NCI-H146 treated with DMSO at 0.1 percent for 48 hours (cell line): ENCODE measurements around the gene SIRPA.
"Not testable (repeated sequence)": the region's sequence is repeated elsewhere in the genome, so short reads cannot be mapped to it uniquely, and the experiment has no call there.

ENCODE experiments used
- DNase-seq: peaks from one replicate; lab custom pipeline; 2025; ENCODE audit not compliant: unreplicated experiment; lab: John Stamatoyannopoulos, UW

The SIRPA gene

GRCh38 chr20:1906361-1907051 is 11.3 kb downstream of the SIRPA start:
- no peak for DNase-seq

GRCh38 chr20:1907586-1907985 is 12.4 kb downstream of the SIRPA start:
- DNase-seq = no peak

- no peak for DNase-seq
Measured at GRCh38 chr20:1908191-1908590, 13.0 kb downstream of the SIRPA start.

DNA sequence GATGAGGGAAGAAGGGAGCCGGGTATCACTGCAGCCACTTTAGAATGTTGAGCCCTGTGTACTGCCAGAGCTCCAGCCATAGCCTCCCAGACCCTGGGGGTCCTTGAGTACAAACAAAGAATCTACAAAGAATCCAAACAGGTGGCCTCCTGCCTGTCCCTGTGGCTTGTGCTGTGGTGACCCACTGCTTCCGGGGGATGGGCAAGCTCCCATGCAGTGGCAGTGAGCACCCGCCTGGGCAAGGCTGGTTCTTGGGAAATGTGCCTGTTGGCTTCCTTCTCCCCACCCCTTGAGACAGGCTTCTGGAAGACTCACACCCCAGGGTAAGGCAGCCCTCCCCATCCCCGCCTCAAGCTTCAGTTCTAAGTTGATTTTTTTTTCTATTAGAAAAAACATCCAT is 13.9 kb downstream of the SIRPA start:
- no peak for DNase-seq

- DNase-seq = no peak
Measured at GRCh38 chr20:1911536-1911935, 16.3 kb downstream of the SIRPA start.

GRCh38 chr20:1912053-1912452 is 16.8 kb downstream of the SIRPA start:
- DNase-seq = no peak

DNA sequence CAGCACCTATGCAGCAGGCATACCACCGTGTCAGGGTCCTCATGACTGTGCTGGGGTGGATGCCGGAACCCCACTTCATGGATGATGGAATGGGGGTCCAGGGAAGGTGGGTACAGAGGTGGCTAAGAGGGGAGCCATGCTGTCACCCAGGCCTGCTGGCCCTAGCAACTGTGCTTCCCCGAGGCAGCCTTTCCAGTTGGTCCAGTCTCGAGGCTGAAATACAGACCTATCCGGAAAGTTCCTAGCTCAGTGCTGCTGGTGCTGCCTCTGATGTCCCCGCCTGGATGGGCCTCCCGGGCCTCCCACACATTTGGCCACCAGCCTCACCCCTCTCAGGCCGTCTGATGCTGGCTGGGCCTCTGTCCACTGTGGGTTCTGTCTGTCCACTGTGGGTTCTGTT is 17.4 kb downstream of the SIRPA start:
- no peak for DNase-seq

DNA sequence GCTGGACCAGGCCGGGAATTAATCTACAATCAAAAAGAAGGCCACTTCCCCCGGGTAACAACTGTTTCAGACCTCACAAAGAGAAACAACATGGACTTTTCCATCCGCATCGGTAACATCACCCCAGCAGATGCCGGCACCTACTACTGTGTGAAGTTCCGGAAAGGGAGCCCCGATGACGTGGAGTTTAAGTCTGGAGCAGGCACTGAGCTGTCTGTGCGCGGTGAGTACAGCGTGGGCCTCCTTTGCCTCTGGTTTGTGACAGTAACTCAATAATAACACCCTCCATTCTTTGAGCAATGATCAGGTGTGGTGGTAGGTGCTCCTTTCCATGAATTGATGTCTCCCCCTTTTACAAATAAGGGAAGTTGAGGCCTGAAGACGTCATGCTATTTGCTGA is 20.0 kb downstream of the SIRPA start:
- DNase-seq = not testable (repeated sequence)

DNA sequence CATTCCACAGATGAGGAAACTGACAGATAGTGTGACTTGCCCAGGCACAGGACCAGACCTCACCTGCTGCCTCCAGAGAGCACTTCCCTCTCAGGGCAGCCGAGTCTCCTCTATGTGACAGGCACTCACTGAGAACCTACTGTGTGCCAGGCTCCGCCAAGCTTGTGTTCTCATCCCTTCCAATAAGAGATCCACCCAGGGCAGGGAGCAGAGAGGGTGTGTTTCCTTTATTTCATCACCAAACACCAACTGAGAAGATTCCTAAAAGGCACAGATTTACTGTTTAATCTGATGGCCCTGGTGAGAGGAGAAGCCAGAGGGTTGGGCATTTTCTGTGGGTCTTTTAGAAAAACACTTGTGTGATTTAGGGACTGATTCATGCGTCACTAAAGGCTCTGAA is 20.5 kb downstream of the SIRPA start:
- DNase-seq = no peak

- no peak for DNase-seq
Measured at GRCh38 chr20:1917786-1918185, 22.6 kb downstream of the SIRPA start.

DNA sequence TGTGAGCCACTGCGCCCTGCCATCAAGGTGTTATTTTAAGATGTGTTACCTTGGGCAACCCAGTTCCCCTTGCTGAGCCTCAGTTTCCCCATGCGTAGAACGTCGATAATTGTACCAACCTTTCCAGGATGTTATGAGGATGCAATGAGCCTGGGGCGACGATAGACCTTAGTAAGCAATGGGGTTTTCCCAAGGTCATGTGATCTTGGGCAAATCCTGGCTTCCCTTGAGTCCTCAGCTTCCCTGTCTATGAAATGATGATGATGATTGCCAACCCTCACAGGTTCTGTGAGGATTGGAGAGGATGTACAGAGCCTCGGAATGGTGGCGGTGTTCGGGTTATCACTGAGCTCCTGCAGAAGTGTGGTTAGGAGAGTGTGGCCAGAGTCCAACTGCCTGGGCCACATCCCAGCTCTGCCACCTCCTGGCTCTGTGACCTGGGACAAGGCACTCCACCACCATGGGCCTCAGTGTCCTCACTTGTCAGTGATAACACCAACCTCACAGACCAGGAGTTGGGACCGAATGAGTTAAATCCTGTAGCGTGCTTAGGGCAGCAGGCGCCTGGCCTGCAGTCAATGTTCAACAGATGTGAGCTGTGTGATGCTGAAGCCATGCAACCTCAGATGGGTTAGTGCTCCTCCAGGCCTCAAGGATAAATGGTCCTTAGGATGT is 23.4 kb downstream of the SIRPA start:
- no peak for DNase-seq

GRCh38 chr20:1920252-1920651 is 25.0 kb downstream of the SIRPA start:
- no peak for DNase-seq

- DNase-seq = no peak
Measured at GRCh38 chr20:1920826-1921225, 25.6 kb downstream of the SIRPA start.

DNA sequence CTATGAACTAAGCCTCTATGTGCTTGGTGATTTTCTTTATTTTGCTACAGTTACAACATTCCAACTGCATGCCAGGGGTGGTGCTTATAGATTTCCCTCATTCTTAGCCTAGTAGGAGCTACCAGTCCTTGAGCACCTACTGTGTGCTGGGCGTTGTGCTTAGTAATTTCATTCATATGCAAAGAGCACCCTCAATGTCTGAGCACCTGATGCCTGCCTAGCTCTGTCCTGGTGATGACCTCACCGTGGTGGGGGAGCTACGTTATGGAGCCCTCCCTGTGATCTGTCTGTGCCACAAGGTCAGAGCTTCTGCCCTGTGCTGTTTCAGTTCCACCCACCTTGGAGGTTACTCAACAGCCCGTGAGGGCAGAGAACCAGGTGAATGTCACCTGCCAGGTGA is 26.8 kb downstream of the SIRPA start:
- DNase-seq = not testable (repeated sequence)

- DNase-seq = no peak
Measured at GRCh38 chr20:1922786-1923185, 27.6 kb downstream of the SIRPA start.

GRCh38 chr20:1924910-1925861 is 30.0 kb downstream of the SIRPA start:
- no peak for DNase-seq

DNA sequence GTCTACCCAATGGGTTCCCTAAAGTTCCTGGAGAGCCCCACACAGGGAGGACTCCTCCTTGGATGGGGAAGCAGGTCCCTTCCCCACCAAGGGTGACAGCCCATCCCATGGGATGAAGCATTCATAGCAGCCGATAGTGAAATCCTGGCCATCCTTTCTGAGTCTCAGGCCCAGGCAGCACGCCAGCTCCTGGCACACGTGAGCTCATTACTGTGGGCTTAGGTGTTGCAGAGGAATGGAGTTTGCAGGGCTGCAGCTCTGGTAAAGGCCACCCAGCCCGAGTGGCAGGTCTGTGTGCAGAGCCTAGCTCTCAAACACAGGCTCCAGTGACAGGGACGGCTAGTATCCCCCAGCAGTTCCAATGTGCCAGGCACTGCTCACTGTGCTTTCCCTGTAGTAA is 31.0 kb downstream of the SIRPA start:
- DNase-seq = no peak

GRCh38 chr20:1927217-1927616 is 32.0 kb downstream of the SIRPA start:
- no peak for DNase-seq

DNA sequence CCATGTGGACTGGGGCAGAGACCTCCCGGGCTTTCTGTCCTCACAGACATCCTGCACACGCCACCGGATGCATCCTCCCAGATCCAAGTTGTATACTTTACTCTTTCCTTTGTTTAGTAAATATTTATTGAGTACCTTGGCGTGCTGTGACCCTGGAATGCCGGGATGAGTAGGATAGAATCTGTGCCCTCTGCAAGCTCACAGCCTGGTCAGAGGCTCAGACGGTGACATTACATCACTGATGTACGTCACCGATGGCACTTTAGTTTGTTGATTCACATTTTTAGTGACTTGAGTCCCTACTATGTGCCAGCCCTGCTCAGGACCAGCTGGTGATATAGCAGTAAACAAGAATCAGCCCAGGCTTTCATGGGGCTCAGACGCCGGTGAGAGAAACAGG is 32.9 kb downstream of the SIRPA start:
- DNase-seq = no peak

GRCh38 chr20:1928782-1929181 is 33.6 kb downstream of the SIRPA start:
- DNase-seq = no peak

DNA sequence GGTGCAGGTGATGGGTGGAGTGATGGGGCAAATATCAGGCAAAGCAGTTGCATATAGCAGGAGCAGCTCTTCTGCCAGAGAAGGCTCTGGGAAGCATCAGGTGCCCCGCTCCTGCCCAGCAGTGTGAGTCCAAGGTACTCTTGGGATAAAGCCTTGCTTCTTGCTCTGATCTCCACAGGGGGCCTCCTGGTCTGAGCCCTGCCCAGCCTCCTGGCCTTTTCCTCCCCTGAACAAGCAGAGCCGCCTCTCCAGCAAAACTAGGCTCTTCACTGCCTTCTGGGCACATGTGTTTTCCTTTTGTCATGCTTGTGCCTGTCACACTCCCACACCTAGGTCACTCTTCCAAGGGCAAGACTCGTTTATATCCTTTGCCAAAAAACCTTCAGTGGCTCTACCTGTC is 34.3 kb downstream of the SIRPA start:
- DNase-seq = no peak

DNA sequence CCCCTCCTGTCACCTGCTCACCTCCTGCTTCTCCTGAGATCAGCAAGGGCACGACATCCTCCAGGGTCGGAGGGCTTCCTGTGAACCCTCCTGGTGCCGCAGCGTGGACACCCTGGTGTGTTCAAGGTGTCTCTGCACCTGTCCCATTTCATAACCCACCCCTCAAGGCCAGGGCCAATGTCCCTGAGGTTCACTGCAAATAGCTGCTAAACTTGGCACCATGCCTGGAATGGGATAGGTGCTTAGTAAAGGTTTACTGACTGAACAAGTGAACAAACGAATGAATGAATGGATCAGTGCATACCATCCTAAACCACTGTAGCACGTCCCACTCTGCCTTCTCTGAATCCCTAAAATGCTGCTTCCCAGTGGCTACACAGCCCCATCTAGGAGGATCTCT is 35.0 kb downstream of the SIRPA start:
- DNase-seq = no peak
